Vagina (tissue), 2 donors: ENCODE data around the gene ABRAXAS1.
A peak's percentile ranks its signal among the peaks of the same experiment; 100 is the strongest.

Experiments used
- POLR2A ChIP-seq, 2 donors: fragments of 450-650 bp; IDR thresholded peaks; one replicate each; pipeline ENCODE4 v1.6.1; 2017; ENCODE audit warnings: antibody characterized with exemption in 2 of 2, mild to moderate bottlenecking in 2 of 2, moderate library complexity in 2 of 2
- POLR2AphosphoS5 ChIP-seq, 2 donors: sonication (generic); formaldehyde crosslinking; IDR thresholded peaks; one replicate each; pipeline ENCODE4 v1.9.0; 2017; ENCODE audit warnings: antibody characterized with exemption in 2 of 2, mild to moderate bottlenecking in 2 of 2, low read depth in 1 of 2; ENCODE audit not compliant: insufficient read depth in 1 of 2

DNA sequence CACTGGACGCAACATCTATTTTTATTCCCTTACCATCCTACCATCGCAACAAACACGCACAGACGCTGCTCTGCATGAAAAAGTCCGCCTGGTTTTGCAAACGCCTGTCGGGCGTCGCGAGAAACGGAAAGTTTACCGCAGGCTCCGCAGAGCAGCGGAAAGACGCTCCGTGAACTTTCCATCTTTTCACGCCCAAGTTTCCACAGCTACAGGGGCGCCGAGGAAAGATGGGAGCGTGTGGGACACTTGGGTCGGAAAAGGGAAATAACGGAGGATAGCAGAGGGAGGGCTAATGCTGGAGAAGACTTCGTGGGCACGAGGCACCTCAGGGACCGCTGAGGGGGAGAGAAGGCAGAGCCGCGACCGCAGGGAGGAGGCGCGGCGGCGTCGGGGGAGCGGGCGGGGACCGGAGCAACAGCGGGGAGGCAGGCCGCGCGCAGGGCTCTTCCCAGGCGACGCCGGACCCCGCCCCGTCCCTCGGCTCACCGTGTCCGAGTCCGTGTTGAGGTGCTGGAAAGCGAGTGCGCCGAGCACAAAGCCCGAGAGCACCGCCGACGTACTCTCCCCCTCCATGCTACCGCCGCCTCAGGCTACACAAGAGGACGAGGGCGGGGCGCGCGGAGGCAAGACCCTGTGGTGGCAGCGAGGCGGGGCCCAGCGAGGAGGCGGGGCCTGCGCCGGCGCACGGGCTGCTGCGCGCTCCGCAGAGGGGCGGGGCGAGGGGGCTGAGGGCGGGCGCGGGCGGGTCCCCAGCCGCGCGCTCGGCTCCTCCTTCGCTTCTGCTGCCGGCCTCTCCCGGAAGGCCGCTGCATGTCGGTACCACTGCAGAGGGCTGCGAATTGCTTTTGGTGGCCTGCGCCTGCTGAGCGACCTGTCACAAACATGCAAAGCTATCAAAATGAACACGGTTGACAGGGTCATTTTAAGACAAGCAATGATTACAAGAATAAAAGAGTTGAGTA is at the start of gene ABRAXAS1:
- peak; percentile 48 to 83 for TF ChIP-seq POLR2A (IDR thresholded peaks at IDR 0.05)
- peak in 1 of 2 donors; percentile 91 for TF ChIP-seq POLR2AphosphoS5 (IDR thresholded peaks at IDR 0.05; ENCODE audit: insufficient read depth in 1 of 2, low read depth in 1 of 2)
